HFFc6 (cell line): Measurements from ENCODE around the gene PALS2. TPM values are rescaled to one million over a fixed set of nuclear protein-coding genes. Genes with fewer than 3 reads are reported as not detected.

Experiments used
- DNase-seq: peaks from one replicate; pipeline ENCODE4 v3.0.0-alpha.2; 2018
- H3K27ac Mint-ChIP-seq: 2 replicates; pipeline ENCODE4 v1.8.0; 2020; ENCODE audit warnings: mild to moderate bottlenecking, mixed read lengths
- H3K27me3 Mint-ChIP-seq: 2 replicates; pipeline ENCODE4 v1.8.0; 2021; ENCODE audit warnings: mild to moderate bottlenecking, moderate library complexity, mixed read lengths; ENCODE audit not compliant: insufficient read depth
- H3K36me3 Mint-ChIP-seq: 2 replicates; pipeline ENCODE4 v1.8.0; 2021; ENCODE audit warnings: low read depth, mixed read lengths
- H3K4me1 Mint-ChIP-seq: 2 replicates; pipeline ENCODE4 v1.8.0; 2020; ENCODE audit warnings: low read depth, mixed read lengths
- H3K4me3 Mint-ChIP-seq: 2 replicates; pipeline ENCODE4 v1.8.0; 2020; ENCODE audit warnings: mild to moderate bottlenecking, moderate library complexity, mixed read lengths
- H3K9me3 Mint-ChIP-seq: 2 replicates; pipeline ENCODE4 v1.8.0; 2020; ENCODE audit warnings: mild to moderate bottlenecking, mixed read lengths
- total RNA-seq, 6 experiments: library from RNA; stranded (reverse); fragmentation: NEBNext Ultra II Directional; extraction: Animal tissue kit (Norgen Biotek cat#: 25700); gene quantifications; 2 replicates in 1 of 6; 3 replicates in 5 of 6; pipeline ENCODE4 v1.2.3, GENCODE V29; 2021
- TF ChIP-seq, protein P1 (sequence below): fragments of 200-600 bp; sonication (generic); IDR thresholded peaks from 2 replicates; pipeline ENCODE4 v1.5.0; 2021; ENCODE audit warnings: antibody characterized with exemption, mild to moderate bottlenecking

Gene PALS2
- total RNA-seq, 6 experiments from 2014 or later, result 13.8 to 28.5 (median 20.1) TPM

DNA sequence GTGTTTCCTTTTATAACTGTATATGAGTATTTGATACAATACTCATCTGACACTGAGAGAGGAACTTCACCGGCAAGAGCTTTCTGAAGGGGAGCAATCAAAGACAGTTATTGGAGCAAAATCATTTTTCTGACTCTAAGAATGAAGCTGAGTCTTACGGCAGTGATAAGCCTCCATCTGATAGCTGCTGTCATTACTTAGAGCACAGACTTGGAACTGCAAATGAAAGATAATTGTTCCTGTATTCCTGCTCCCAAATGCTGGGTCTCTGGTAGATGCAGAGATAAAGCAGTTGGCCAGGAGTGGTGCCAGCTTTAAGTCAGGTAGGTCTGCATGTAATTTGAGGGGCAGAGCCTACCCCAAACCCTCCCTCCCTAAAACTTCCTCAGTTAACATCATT, 2.3 kb upstream of the PALS2 start:
- H3K4me1 Mint-ChIP-seq, result peaks cover 22% of the 10 kb centered on the region
- H3K9me3 Mint-ChIP-seq, result no peaks in the 10 kb centered on the region
- H3K27ac Mint-ChIP-seq, result no peak overlapping the region
- TF ChIP-seq, protein P1, sequence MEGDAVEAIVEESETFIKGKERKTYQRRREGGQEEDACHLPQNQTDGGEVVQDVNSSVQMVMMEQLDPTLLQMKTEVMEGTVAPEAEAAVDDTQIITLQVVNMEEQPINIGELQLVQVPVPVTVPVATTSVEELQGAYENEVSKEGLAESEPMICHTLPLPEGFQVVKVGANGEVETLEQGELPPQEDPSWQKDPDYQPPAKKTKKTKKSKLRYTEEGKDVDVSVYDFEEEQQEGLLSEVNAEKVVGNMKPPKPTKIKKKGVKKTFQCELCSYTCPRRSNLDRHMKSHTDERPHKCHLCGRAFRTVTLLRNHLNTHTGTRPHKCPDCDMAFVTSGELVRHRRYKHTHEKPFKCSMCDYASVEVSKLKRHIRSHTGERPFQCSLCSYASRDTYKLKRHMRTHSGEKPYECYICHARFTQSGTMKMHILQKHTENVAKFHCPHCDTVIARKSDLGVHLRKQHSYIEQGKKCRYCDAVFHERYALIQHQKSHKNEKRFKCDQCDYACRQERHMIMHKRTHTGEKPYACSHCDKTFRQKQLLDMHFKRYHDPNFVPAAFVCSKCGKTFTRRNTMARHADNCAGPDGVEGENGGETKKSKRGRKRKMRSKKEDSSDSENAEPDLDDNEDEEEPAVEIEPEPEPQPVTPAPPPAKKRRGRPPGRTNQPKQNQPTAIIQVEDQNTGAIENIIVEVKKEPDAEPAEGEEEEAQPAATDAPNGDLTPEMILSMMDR, result no peak
- no peaks in the 10 kb centered on the region for H3K36me3 Mint-ChIP-seq
- peaks cover 24% of the 10 kb centered on the region for H3K27me3 Mint-ChIP-seq
- H3K4me3 Mint-ChIP-seq, result no peak overlapping the region
- DNase-seq, result no peak

DNA sequence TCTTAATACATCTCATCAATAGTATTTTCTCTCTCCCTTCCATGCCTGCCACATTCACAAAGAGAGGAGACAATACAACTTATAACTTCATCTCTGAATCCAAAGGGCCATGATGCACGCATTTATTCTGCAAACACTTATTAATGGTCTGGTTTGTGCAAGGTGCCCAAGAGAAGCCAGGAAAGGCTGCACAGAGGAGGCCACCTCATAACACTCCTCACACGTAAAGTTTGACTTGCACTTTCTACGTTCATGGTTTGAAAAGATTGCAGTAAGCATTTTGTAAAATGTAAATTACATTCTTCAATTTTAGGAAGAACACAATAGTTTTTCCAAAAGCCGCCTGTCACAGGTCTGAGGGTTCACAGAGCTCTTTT, 1.2 kb upstream of the PALS2 start:
- H3K4me1 Mint-ChIP-seq, result peaks cover 28% of the 10 kb centered on the region
- peak overlapping the region; percentile 93 for H3K4me3 Mint-ChIP-seq
- H3K27ac Mint-ChIP-seq, result no peak overlapping the region
- peaks cover 24% of the 10 kb centered on the region for H3K27me3 Mint-ChIP-seq
- no peaks in the 10 kb centered on the region for H3K9me3 Mint-ChIP-seq
- no peak for DNase-seq
- TF ChIP-seq, protein P1, result no peak
- H3K36me3 Mint-ChIP-seq, result no peaks in the 10 kb centered on the region

DNA sequence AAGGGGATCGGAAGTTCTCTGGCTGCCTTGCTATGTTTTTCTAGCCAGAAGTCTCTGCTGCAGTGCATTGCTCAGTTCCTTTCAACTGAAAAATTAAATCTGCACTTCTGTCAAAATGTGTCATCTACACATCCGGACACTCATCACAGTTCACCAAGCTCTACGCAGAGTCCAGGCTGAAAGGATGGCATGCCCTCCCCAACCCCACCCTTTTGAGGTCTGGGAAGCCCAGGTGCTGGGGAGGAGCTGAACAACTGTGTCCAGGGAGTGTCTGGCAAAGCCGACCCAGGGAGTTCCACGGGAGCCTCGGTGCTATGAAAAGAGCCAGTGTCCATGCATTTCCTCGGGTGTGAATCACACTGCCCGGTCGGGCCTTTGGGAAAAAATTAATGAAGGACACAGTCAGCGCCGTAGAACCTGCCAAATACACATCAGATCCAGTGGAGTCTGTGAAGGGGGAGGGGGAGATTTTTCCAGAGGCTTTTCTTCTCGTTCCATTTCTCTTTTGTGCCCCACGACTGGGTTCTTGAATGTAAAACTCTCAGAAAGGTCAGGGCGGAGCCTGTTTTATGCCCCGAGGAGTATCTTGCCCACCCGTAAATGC, 757 bp upstream of the PALS2 start:
- H3K4me1 Mint-ChIP-seq, result peaks cover 28% of the 10 kb centered on the region
- peak; percentile 32 for DNase-seq
- no peaks in the 10 kb centered on the region for H3K9me3 Mint-ChIP-seq
- peaks cover 24% of the 10 kb centered on the region for H3K27me3 Mint-ChIP-seq
- TF ChIP-seq, protein P1, result no peak
- peak overlapping the region; percentile 93 for H3K4me3 Mint-ChIP-seq
- H3K36me3 Mint-ChIP-seq, result no peaks in the 10 kb centered on the region
- H3K27ac Mint-ChIP-seq, result peak overlapping the region; percentile 73

DNA sequence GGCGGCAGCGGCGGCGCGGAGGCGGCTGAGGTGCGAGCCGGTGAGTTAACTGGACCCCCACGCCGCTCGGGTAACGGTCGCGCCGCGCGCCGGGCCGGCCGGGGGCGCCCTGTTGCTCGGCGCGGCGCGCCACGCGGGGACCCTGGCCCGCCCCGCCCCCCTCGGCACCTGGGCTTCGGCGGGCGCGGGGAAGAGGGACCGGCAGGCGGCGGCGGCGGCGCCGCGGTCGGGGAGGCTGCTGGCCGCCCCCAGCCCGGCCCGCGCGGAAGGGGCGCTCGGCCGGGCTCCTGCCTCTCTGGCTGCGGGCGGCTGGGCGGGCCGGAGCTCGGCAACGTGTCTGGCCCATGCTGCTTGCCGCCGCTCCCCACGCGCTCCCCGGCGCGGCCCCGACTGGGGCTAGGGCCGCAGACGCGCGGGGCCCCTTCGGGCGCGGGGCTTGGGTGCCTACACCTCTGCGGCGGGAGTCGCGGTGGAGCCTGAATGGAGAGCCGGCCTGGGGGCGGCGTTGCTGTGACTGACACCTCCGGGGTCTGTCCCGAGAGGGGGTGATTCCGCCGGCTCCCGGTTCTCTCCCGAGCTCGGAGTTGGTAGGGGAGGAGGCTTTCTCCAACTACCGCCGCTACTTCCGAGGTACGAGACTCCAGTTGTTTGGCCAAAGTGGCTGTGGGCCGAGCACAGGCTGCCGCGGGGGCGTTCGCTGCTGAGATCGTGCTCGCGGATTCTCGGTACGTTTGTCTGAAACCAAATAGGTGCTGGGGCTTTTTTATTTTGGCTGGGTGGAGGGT, 494 bp downstream of the PALS2 start:
- Mint-ChIP-seq H3K4me1 (peaks cover 28% of the 10 kb centered on the region), H3K27me3 (peaks cover 18% of the 10 kb centered on the region), H3K9me3 (no peaks in the 10 kb centered on the region), H3K36me3 (no peaks in the 10 kb centered on the region), H3K27ac (peak overlapping the region; percentile 76), H3K4me3 (peak overlapping the region; percentile 95)
- DNase-seq, result peak; percentile 31
- TF ChIP-seq, protein P1, result no peak

DNA sequence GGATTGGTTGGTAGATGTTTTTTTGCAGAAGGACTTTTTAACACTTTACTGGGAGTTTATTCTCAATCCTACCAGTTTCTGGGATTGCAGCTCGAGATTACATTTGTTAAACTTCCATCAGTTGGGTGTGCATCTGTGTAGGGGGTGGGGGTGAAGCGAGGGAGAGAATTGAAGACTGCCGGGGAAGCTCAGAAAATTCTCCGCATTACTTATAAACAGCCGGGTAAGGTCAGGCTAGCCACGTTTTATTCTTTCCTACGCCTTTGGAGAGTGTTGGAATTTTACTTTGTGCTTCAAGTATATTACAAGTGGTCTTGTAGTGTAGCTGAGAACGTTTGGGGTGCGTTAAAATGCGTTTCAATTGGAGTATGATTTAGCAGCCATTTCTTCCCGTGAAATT, 1.1 kb downstream of the PALS2 start:
- no peaks in the 10 kb centered on the region for H3K9me3 Mint-ChIP-seq
- H3K36me3 Mint-ChIP-seq, result no peaks in the 10 kb centered on the region
- peaks cover 28% of the 10 kb centered on the region for H3K4me1 Mint-ChIP-seq
- peaks cover 16% of the 10 kb centered on the region for H3K27me3 Mint-ChIP-seq
- DNase-seq, result peak; percentile 4
- H3K4me3 Mint-ChIP-seq, result peak overlapping the region; percentile 95
- peak overlapping the region; percentile 76 for H3K27ac Mint-ChIP-seq
- TF ChIP-seq, protein P1, result no peak
